Left lung (tissue), 10 donors: ENCODE measurements around the gene GPATCH11. TPM values are rescaled to one million over a fixed set of nuclear protein-coding genes. Genes with fewer than 3 reads are reported as not detected.

Experiments used
- ATAC-seq: fragments of 200-7000 bp; cut with Tn5 transposase; one replicate; pipeline ENCODE4 v1.9.1; 2020; ENCODE audit warnings: moderate library complexity
- DNase-seq, 4 donors: peaks; one replicate each; pipeline ENCODE4 v3.0.0-alpha.2; 2013 to 2020
- H3K27ac ChIP-seq, 2 donors: fragments of 200-600 bp; sonication (generic) in 1 of 2; one replicate each; pipeline versions ENCODE4 v1.5.0 to v1.8.0; 2020 to 2021
- H3K27me3 ChIP-seq, 2 donors: fragments of 200-600 bp; sonication (generic) in 1 of 2; one replicate each; pipeline versions ENCODE4 v1.5.0 to v1.8.0; 2020 to 2021
- H3K36me3 ChIP-seq, 2 donors: fragments of 200-600 bp; sonication (generic) in 1 of 2; one replicate each; pipeline versions ENCODE4 v1.5.0 to v1.8.0; 2020 to 2021
- H3K4me1 ChIP-seq, 2 donors: fragments of 200-600 bp; one replicate each; pipeline ENCODE4 v1.8.0; 2021
- H3K4me3 ChIP-seq, 2 donors: fragments of 200-600 bp; sonication (generic) in 1 of 2; one replicate each; pipeline versions ENCODE4 v1.5.0 to v1.8.0; 2020 to 2021; ENCODE audit warnings: mild to moderate bottlenecking in 1 of 2
- H3K9me3 ChIP-seq, 2 donors: fragments of 200-600 bp; sonication (generic) in 1 of 2; one replicate each; pipeline versions ENCODE4 v1.5.0 to v1.8.0; 2020 to 2021
- intact Hi-C, 2 donors: fragments of 100-400 bp; cut with DNase I; formaldehyde crosslinking; loops; one replicate each; pipeline versions ENCODE4 v1.11.2 to v1.14.2; 2022
- polyA plus RNA-seq, 6 donors: library from polyadenylated mRNA; unstranded; fragments of 120-200 nt; gene quantifications; one replicate each; pipeline ENCODE4 v1.2.1, GENCODE V29; 2013; ENCODE audit not compliant: insufficient read length in 6 of 6
- total RNA-seq, 2 donors: library from RNA; stranded (reverse); fragmentation: NEBNext Ultra II Directional; extraction: Animal tissue kit (Norgen Biotek cat#: 25700); gene quantifications; one replicate each; pipeline ENCODE4 v1.2.1, GENCODE V29; 2021
- TF ChIP-seq, protein P1 (sequence below), 2 donors: fragments of 200-600 bp; sonication (generic) in 1 of 2; IDR thresholded peaks; one replicate each; pipeline versions ENCODE4 v1.5.0 to v1.8.0; 2021; ENCODE audit warnings: antibody characterized with exemption in 2 of 2
- donor health status: DM: no; HTN: yes; CAD: no.
- donor health status: DM: no; HTN: no; CAD: no.

GPATCH11 gene
- total and polyA plus RNA-seq, 8 donors = 7.8 to 13.0 (median 11.2) TPM

DNA sequence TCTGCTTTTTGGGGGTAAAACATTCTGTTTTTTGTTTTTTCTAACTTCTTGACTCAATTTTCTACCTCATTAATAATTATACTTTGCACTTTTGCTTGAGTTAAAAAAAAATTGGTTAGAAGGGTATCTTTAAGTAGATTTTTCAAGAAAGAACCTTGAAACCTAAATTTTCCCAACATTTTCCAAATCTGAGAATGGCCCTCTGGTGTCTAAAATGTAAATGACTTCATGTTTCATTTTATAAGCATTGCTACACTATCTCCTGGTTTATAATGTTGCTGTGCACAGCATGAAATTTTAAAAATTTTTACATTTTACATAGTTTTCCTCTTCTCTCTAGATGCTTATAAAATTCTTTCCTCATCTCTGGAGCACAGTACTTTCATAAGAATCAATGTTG, 58.2 kb downstream of the GPATCH11 start:
- H3K4me1 ChIP-seq = no peaks in the 10 kb centered on the region
- no peak for ATAC-seq
- no peak overlapping the region for H3K4me3 ChIP-seq
- no peaks in the 10 kb centered on the region for H3K9me3 ChIP-seq
- H3K36me3 ChIP-seq = peaks cover 0 to 100% of the 10 kb centered on the region in 2 donors
- no peaks in the 10 kb centered on the region for H3K27me3 ChIP-seq
- H3K27ac ChIP-seq = no peak overlapping the region
- no peak for DNase-seq
- intact Hi-C loops = no loop called here
- TF ChIP-seq, protein P1, sequence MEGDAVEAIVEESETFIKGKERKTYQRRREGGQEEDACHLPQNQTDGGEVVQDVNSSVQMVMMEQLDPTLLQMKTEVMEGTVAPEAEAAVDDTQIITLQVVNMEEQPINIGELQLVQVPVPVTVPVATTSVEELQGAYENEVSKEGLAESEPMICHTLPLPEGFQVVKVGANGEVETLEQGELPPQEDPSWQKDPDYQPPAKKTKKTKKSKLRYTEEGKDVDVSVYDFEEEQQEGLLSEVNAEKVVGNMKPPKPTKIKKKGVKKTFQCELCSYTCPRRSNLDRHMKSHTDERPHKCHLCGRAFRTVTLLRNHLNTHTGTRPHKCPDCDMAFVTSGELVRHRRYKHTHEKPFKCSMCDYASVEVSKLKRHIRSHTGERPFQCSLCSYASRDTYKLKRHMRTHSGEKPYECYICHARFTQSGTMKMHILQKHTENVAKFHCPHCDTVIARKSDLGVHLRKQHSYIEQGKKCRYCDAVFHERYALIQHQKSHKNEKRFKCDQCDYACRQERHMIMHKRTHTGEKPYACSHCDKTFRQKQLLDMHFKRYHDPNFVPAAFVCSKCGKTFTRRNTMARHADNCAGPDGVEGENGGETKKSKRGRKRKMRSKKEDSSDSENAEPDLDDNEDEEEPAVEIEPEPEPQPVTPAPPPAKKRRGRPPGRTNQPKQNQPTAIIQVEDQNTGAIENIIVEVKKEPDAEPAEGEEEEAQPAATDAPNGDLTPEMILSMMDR (IDR thresholded peaks at IDR 0.05) = no peak

DNA sequence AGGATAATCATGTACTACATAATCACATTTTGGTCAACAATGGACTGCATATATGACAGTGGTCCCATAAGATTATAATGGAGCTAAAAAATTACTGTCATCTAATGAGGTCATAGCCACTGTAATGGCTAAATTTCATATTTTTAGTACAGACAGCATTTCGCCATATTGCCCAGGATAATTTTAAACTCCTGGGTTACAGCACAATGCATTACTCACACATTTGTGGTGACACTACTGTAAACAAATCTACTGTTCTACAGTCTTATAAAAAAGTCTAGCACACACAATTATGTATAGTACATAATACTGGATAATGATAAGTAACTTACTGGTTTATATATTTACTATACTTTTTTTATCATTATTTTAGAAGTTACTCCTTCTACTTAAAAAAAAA, 59.7 kb downstream of the GPATCH11 start:
- TF ChIP-seq, protein P1 (IDR thresholded peaks at IDR 0.05) = no peak
- no peak for DNase-seq
- H3K36me3 ChIP-seq = peaks cover 0 to 99% of the 10 kb centered on the region in 2 donors
- no peaks in the 10 kb centered on the region for H3K4me1 ChIP-seq
- H3K9me3 ChIP-seq = no peaks in the 10 kb centered on the region
- no peaks in the 10 kb centered on the region for H3K27me3 ChIP-seq
- intact Hi-C loops = no loop called here
- no peak for ATAC-seq
- H3K4me3 ChIP-seq = no peak overlapping the region
- no peak overlapping the region for H3K27ac ChIP-seq

DNA sequence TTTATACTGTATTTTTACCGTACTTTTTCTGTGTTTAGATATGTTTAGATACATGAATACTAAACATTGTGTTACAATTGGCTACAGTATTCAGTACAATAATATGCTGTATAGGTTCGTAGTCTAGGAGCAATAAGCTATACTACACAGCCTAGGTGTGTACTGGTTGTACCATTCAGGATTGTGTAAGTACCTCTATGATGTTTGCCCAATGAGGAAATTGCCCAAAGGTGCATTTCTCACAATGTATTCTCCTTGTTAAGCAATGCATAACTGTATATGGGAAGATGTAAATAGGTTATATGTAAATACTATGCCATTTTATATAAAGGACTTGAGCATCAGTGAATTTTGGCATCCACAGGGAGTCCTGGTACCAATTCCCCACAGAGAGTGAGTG, 61.7 kb downstream of the GPATCH11 start:
- Histone ChIP-seq H3K4me1 (peaks cover 0 to 19% of the 10 kb centered on the region in 2 donors), H3K9me3 (no peaks in the 10 kb centered on the region), H3K27me3 (no peaks in the 10 kb centered on the region), H3K27ac (peak overlapping the region in 1 of 2 donors; percentile 33), H3K4me3 (no peak overlapping the region), H3K36me3 (peaks cover 0 to 78% of the 10 kb centered on the region in 2 donors)
- DNase-seq = no peak
- intact Hi-C loops = no loop called here
- TF ChIP-seq, protein P1 (IDR thresholded peaks at IDR 0.05) = no peak
- ATAC-seq = no peak

DNA sequence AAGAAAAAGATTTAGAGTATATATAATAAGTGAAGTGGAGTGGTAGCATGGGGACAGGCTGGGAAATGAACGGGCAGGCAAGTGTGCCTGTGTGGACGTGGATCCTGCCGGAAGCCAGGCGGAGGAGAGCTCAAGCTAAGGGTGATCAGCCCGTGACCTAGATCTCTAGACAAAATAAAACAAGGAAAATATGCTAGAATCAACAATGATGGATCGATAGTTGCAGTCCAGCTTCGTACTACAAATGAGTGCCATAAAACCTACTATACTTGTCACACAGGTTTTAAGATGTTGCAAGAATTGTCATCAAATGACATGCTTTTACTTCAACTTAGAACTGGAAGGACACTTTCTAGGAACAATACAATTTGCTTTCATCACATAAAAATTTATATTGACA, 64.0 kb downstream of the GPATCH11 start:
- H3K4me1 ChIP-seq = peaks cover 0 to 27% of the 10 kb centered on the region in 2 donors
- no peaks in the 10 kb centered on the region for H3K27me3 ChIP-seq
- no peak overlapping the region for H3K27ac ChIP-seq
- no peaks in the 10 kb centered on the region for H3K9me3 ChIP-seq
- intact Hi-C loops = no loop called here
- DNase-seq (no peak), ATAC-seq (no peak)
- H3K36me3 ChIP-seq = peaks cover 0 to 59% of the 10 kb centered on the region in 2 donors
- TF ChIP-seq, protein P1 (IDR thresholded peaks at IDR 0.05) = no peak
- no peak overlapping the region for H3K4me3 ChIP-seq

Other genes starting within 250 kb of the GPATCH11 start
- 10 to 100 TPM; 25.4 to 27.3 TPM for gene STRN, start 118.0 kb upstream of the GPATCH11 start, total RNA-seq
- 10 to 100 TPM; 19.5 to 27.0 (median 24.9) TPM for gene STRN, start 118.0 kb upstream of the GPATCH11 start, polyA plus RNA-seq
- gene HEATR5B, start 146 bp upstream of the GPATCH11 start, total RNA-seq = 10 to 100 TPM; 21.8 to 23.2 TPM
- gene HEATR5B, start 146 bp upstream of the GPATCH11 start, polyA plus RNA-seq = 10 to 100 TPM; 25.1 to 33.7 (median 27.2) TPM
- gene EIF2AK2, start 72.5 kb downstream of the GPATCH11 start, total RNA-seq = 10 to 100 TPM; 53.3 to 54.2 TPM
- 10 to 100 TPM; 36.1 to 39.3 (median 37.3) TPM for gene EIF2AK2, start 72.5 kb downstream of the GPATCH11 start, polyA plus RNA-seq
- not detected for gene SULT6B1, start 104.2 kb downstream of the GPATCH11 start, total RNA-seq
- gene SULT6B1, start 104.2 kb downstream of the GPATCH11 start, polyA plus RNA-seq = 1 to 10 TPM in 1 of 6 donors, not detected in 5; 1.5 TPM
- 10 to 100 TPM; 33.1 to 38.8 TPM for gene CEBPZOS, start 112.0 kb downstream of the GPATCH11 start, total RNA-seq
- gene CEBPZOS, start 112.0 kb downstream of the GPATCH11 start, polyA plus RNA-seq = 10 to 100 TPM; 47.2 to 54.3 (median 52.1) TPM
- gene CEBPZ, start 147.1 kb downstream of the GPATCH11 start, total RNA-seq = 10 to 100 TPM; 36.0 to 42.5 TPM
- 10 to 100 TPM; 68.5 to 81.2 (median 73.2) TPM for gene CEBPZ, start 147.1 kb downstream of the GPATCH11 start, polyA plus RNA-seq
- gene NDUFAF7, start 147.1 kb downstream of the GPATCH11 start, total RNA-seq = 10 to 100 TPM; 12.3 to 17.4 TPM
- gene NDUFAF7, start 147.1 kb downstream of the GPATCH11 start, polyA plus RNA-seq = 10 to 100 TPM; 27.3 to 41.8 (median 31.6) TPM
- 10 to 100 TPM; 36.2 to 43.7 TPM for gene PRKD3, start 240.3 kb downstream of the GPATCH11 start, total RNA-seq
- 10 to 100 TPM; 53.6 to 65.8 (median 60.0) TPM for gene PRKD3, start 240.3 kb downstream of the GPATCH11 start, polyA plus RNA-seq